Right atrium auricular region (tissue), 2 donors: ENCODE measurements around the gene BPI. TPM values are rescaled to one million over a fixed set of nuclear protein-coding genes. Genes with fewer than 3 reads are reported as not detected.
"Not testable (repeated sequence)": the region's sequence is repeated elsewhere in the genome, so short reads cannot be mapped to it uniquely, and the experiment has no call there.

Source experiments
- DNase-seq: peaks from one replicate; pipeline ENCODE4 v3.0.0-alpha.2; 2019; ENCODE audit warnings: low spot score
- H3K27ac ChIP-seq, 2 donors: fragments of 200-600 bp; sonication (generic); 1 replicate in 1 of 2; 2 replicates in 1 of 2; pipeline ENCODE4 v1.5.1; 2016 to 2019
- H3K27me3 ChIP-seq, 2 donors: fragments of 200-600 bp; sonication (generic); one replicate each; pipeline versions ENCODE4 v1.5.1 to v1.6.0; 2017 to 2019
- H3K36me3 ChIP-seq: fragments of 200-600 bp; sonication (generic); one replicate; pipeline ENCODE4 v1.5.1; 2016
- H3K4me1 ChIP-seq, 2 donors: fragments of 200-600 bp; sonication (generic); one replicate each; pipeline versions ENCODE4 v1.5.1 to v1.6.0; 2017 to 2019
- H3K4me3 ChIP-seq, 2 donors: fragments of 200-600 bp; sonication (generic); 1 replicate in 1 of 2; 2 replicates in 1 of 2; pipeline ENCODE4 v1.5.1; 2017 to 2019; ENCODE audit warnings: mild to moderate bottlenecking in 1 of 2, moderate library complexity in 1 of 2
- H3K9me3 ChIP-seq, 2 donors: fragments of 200-600 bp; sonication (generic); one replicate each; pipeline ENCODE4 v1.5.1; 2019
- total RNA-seq, 2 donors: library from RNA; depleted of rRNA; stranded (reverse); fragments of >200 nt; gene quantifications; one replicate each; pipeline ENCODE4 v1.1.0, GENCODE V29; 2016
- TF ChIP-seq, protein P1 (sequence below), 2 donors: fragments of 200-600 bp; sonication (generic); IDR thresholded peaks; one replicate each; pipeline ENCODE4 v1.5.1; 2019; ENCODE audit warnings: antibody characterized with exemption in 2 of 2

BPI gene
- total RNA-seq, 2 donors from 2014 or later = not detected

DNA sequence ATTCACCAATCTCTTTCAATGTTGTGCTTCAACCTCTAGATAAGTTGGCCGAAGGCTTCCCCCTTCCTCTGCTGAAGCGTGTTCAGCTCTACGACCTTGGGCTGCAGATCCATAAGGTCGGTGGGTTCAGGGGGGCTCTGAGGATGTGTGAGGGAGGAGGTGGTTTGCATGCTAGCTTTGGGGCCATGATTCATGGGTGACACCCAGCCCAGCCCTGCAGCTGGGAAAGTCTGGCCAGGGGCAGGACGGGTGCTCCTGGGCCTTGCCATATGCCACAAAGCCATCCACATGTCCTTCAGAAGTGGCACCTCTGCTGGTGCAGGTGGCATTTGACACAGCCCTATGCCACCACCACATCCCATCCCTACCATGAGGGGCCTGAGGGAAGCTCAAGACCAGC, 69.9 kb downstream of the BPI start:
- Histone ChIP-seq H3K27me3 (no peaks in the 10 kb centered on the region), H3K36me3 (no peaks in the 10 kb centered on the region), H3K4me1 (peaks cover 0 to 14% of the 10 kb centered on the region in 2 donors), H3K4me3 (no peak overlapping the region), H3K9me3 (no peaks in the 10 kb centered on the region), H3K27ac (no peak overlapping the region)
- DNase-seq = no peak
- TF ChIP-seq, protein P1, sequence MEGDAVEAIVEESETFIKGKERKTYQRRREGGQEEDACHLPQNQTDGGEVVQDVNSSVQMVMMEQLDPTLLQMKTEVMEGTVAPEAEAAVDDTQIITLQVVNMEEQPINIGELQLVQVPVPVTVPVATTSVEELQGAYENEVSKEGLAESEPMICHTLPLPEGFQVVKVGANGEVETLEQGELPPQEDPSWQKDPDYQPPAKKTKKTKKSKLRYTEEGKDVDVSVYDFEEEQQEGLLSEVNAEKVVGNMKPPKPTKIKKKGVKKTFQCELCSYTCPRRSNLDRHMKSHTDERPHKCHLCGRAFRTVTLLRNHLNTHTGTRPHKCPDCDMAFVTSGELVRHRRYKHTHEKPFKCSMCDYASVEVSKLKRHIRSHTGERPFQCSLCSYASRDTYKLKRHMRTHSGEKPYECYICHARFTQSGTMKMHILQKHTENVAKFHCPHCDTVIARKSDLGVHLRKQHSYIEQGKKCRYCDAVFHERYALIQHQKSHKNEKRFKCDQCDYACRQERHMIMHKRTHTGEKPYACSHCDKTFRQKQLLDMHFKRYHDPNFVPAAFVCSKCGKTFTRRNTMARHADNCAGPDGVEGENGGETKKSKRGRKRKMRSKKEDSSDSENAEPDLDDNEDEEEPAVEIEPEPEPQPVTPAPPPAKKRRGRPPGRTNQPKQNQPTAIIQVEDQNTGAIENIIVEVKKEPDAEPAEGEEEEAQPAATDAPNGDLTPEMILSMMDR (IDR thresholded peaks at IDR 0.05) = no peak

DNA sequence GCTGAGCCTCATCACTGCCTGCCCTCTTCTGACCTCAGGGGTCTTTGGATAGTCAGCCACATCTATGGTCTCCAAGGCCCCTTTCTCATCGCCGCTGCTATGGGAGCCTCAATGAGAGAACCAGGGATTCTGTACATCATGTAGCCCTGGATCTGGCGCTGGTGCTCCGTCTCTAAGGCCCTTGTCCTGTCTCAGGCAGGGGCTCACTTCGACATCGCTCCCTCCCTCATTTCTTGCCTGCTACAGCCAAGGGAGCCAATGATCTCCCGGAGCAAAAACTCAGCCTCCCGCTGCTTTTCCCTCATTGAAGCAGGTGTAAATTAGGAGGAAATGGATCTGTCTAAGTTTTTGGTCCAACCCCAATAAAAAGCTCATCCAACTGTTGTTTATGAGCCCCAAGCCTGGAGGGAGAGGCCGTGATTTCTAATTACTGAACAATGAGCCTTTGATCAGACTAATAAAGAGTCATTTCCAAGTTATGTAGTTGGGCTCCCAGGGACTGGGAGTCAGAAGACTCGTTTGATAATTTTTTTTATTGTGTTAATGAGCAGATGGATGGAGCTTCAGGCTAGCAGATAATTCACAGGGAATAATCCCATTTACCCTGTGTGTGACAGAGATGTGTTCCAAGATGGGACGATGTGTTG, 73.2 kb downstream of the BPI start:
- DNase-seq = no peak
- Histone ChIP-seq H3K4me3 (no peak overlapping the region), H3K36me3 (no peaks in the 10 kb centered on the region), H3K4me1 (peaks cover 0 to 14% of the 10 kb centered on the region in 2 donors), H3K27me3 (no peaks in the 10 kb centered on the region), H3K9me3 (no peaks in the 10 kb centered on the region), H3K27ac (no peak overlapping the region)
- TF ChIP-seq, protein P1 (IDR thresholded peaks at IDR 0.05) = no peak

DNA sequence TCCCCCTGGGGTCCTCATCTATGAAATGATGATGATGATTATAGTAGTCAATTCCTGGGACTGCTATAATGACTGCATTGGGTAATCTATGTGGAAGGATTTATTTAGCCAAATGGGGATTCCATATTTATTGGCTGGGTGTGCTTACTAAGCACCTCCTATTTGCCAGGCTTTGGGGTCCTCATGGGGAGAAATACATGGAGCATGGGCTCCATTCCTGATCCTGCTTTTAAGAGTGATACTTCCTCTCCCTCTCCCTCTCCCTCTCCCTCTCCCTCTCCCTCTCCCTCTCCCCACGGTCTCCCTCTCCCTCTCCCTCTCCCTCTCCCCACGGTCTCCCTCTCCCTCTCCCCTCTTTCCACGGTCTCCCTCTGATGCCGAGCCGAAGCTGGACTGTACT, 73.9 kb downstream of the BPI start:
- H3K27ac ChIP-seq, H3K4me3 ChIP-seq, H3K36me3 ChIP-seq, H3K27me3 ChIP-seq, H3K9me3 ChIP-seq, DNase-seq: not testable (repeated sequence)
- H3K4me1 ChIP-seq = peaks cover 0 to 11% of the 10 kb centered on the region in 2 donors

DNA sequence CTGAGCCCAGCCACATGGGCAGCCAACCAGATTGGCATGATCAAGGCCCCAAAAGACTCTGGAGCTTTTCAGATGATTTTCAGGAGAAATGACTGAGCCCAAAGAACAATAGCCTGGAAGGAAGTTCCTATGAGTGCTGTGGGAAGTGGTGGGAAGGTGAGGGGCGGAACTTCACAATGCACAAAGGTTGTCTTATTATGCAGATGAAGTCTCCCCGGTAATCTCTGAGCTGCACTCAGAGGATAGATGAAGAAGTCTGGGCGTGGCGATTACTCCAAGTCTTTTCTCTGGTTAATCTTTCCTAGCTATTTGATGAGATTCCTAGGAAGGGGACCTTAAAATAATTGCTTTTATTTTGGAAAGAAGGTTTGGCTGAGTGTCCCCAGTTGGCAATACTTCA, 79.2 kb downstream of the BPI start:
- H3K27me3 ChIP-seq = no peaks in the 10 kb centered on the region
- DNase-seq = no peak
- no peak overlapping the region for H3K4me3 ChIP-seq
- no peaks in the 10 kb centered on the region for H3K36me3 ChIP-seq
- no peak overlapping the region for H3K27ac ChIP-seq
- TF ChIP-seq, protein P1 (IDR thresholded peaks at IDR 0.05) = no peak
- H3K4me1 ChIP-seq = no peaks in the 10 kb centered on the region
- no peaks in the 10 kb centered on the region for H3K9me3 ChIP-seq

DNA sequence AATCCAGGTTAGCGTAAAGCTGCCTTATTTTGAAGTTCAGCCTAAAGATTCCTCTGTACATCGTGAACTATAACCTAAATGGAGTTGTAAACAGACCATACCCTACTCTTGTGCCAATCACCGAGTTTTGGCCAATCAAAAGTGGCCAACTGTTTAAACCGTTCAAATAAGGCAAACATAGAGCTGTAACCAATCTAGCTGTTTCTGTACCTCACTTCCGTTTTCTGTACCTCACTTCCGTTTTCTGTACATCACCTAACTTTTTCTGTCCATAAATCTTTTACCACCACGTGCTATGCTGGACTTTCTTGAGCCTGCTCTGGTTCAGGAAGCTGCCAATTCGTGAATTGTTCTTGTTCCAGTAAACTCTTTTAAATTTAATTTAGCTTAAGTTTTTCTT, 82.0 kb downstream of the BPI start:
- H3K27me3 ChIP-seq = no peaks in the 10 kb centered on the region
- no peak overlapping the region for H3K27ac ChIP-seq
- H3K9me3 ChIP-seq = no peaks in the 10 kb centered on the region
- no peak for DNase-seq
- H3K4me1 ChIP-seq = no peaks in the 10 kb centered on the region
- no peak overlapping the region for H3K4me3 ChIP-seq
- TF ChIP-seq, protein P1 (IDR thresholded peaks at IDR 0.05) = no peak
- H3K36me3 ChIP-seq = no peaks in the 10 kb centered on the region

DNA sequence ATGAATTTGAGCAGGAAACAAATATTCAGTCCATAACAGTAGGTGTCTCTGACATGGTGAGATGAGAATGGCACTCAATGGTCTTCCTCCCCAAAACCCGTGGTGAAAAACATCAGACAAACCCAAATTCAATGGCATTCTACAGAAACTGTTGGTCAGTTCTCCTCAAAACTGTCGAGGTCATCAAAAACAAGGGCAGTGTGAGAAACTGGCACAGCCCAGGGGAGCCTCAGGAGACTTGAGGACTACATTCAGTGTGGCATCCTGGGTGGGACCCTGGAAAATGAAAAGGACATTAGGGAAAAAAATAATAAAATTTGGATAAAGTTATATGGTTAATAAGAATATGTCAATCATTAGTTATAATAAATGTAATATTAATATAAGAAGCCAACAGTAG, 82.9 kb downstream of the BPI start:
- H3K9me3 ChIP-seq = no peaks in the 10 kb centered on the region
- H3K27ac ChIP-seq = no peak overlapping the region
- no peaks in the 10 kb centered on the region for H3K4me1 ChIP-seq
- TF ChIP-seq, protein P1 (IDR thresholded peaks at IDR 0.05) = no peak
- no peaks in the 10 kb centered on the region for H3K27me3 ChIP-seq
- no peak overlapping the region for H3K4me3 ChIP-seq
- no peaks in the 10 kb centered on the region for H3K36me3 ChIP-seq
- DNase-seq = no peak

Other genes with a start within 250 kb of the BPI start
- 1,000 to 10,000 TPM in 1 of 2 donors, 100 to 1,000 TPM in 1; 680 to 1,303 TPM for gene TGM2, start 138.9 kb upstream of the BPI start, total RNA-seq
- 1 to 10 TPM; 3.1 to 4.2 TPM for gene KIAA1755, start 43.4 kb upstream of the BPI start, total RNA-seq
- gene LBP, start 42.3 kb downstream of the BPI start, total RNA-seq = 1 to 10 TPM in 1 of 2 donors, not detected in 1; 2.3 TPM
- gene SNHG17, start 131.2 kb downstream of the BPI start, total RNA-seq = 10 to 100 TPM in 1 of 2 donors, 1 to 10 TPM in 1; 5.3 to 10.6 TPM
- gene RALGAPB, start 168.7 kb downstream of the BPI start, total RNA-seq = 10 to 100 TPM; 24.6 to 24.8 TPM